ENCODE results near the gene UROS. TPM values are rescaled to one million over a fixed set of nuclear protein-coding genes. Genes with fewer than 3 reads are reported as not detected.

Gene UROS
- total and polyA plus RNA-seq, 8 donors = 8.2 to 60.9 (median 22.5) TPM

GRCh38 chr10:125785791-125786190, 37.3 kb downstream of the UROS start:
- H3K27ac ChIP-seq = no peak overlapping the region
- no peak overlapping the region for H3K4me3 ChIP-seq
- H3K4me1 ChIP-seq = no peaks in the 10 kb centered on the region
- TF ChIP-seq POLR2A (IDR thresholded peaks at IDR 0.05) (no peak), EP300 (IDR thresholded peaks at IDR 0.05) (no peak), POLR2AphosphoS5 (IDR thresholded peaks at IDR 0.05) (no peak), CTCF (IDR thresholded peaks at IDR 0.05) (no peak)
- intact Hi-C loops (cut with DNase I; ENCODE audit: low total_unique reads) = no loop called here
- H3K36me3 ChIP-seq = peaks cover 0 to 43% (median 25%) of the 10 kb centered on the region in 4 donors
- no peaks in the 10 kb centered on the region for H3K9me3 ChIP-seq
- 73 to 84% (median 77%) methylated on average over 9 of the region's 9 CpGs for WGBS, 5 donors
- no peaks in the 10 kb centered on the region for H3K27me3 ChIP-seq
- no peak for DNase-seq

GRCh38 chr10:125783957-125784356, 39.1 kb downstream of the UROS start:
- no peak for TF ChIP-seq EP300 (IDR thresholded peaks at IDR 0.05)
- TF ChIP-seq POLR2A (IDR thresholded peaks at IDR 0.05) = no peak
- TF ChIP-seq CTCF (IDR thresholded peaks at IDR 0.05) = no peak
- no peak overlapping the region for H3K27ac ChIP-seq
- intact Hi-C loops (cut with DNase I; ENCODE audit: low total_unique reads) = no loop called here

GRCh38 chr10:125783408-125783807, 39.6 kb downstream of the UROS start:
- no peaks in the 10 kb centered on the region for H3K9me3 ChIP-seq
- intact Hi-C loops (cut with DNase I; ENCODE audit: low total_unique reads) = no loop called here
- peaks cover 0 to 25% (median 8%) of the 10 kb centered on the region in 4 donors for H3K36me3 ChIP-seq
- TF ChIP-seq POLR2AphosphoS5 (IDR thresholded peaks at IDR 0.05) = no peak
- no peak for TF ChIP-seq EP300 (IDR thresholded peaks at IDR 0.05)
- H3K27me3 ChIP-seq = no peaks in the 10 kb centered on the region
- WGBS, 5 donors = 86 to 96% (median 91%) methylated on average over 7 of the region's 7 CpGs
- H3K4me1 ChIP-seq = no peaks in the 10 kb centered on the region
- H3K27ac ChIP-seq = no peak overlapping the region
- no peak overlapping the region for H3K4me3 ChIP-seq
- DNase-seq = no peak

More at GRCh38 chr10:125783957-125784356, 39.1 kb downstream of the UROS start:
- 75 to 86% (median 80%) methylated on average over 6 of the region's 6 CpGs for WGBS, 5 donors
- Histone ChIP-seq H3K4me1 (no peaks in the 10 kb centered on the region), H3K27me3 (no peaks in the 10 kb centered on the region), H3K36me3 (peaks cover 0 to 31% (median 14%) of the 10 kb centered on the region in 4 donors), H3K9me3 (no peaks in the 10 kb centered on the region), H3K4me3 (no peak overlapping the region)
- DNase-seq = no peak

GRCh38 chr10:125782616-125783015, 40.4 kb downstream of the UROS start:
- no peak overlapping the region for H3K4me3 ChIP-seq
- DNase-seq = no peak
- H3K27me3 ChIP-seq = no peaks in the 10 kb centered on the region
- H3K27ac ChIP-seq = no peak overlapping the region
- intact Hi-C loops (cut with DNase I; ENCODE audit: low total_unique reads) = no loop called here
- no peak for TF ChIP-seq POLR2AphosphoS5 (IDR thresholded peaks at IDR 0.05)
- no peak for TF ChIP-seq POLR2A (IDR thresholded peaks at IDR 0.05)
- TF ChIP-seq EP300 (IDR thresholded peaks at IDR 0.05) = no peak
- TF ChIP-seq CTCF (IDR thresholded peaks at IDR 0.05) = no peak
- WGBS, 5 donors = 78 to 90% (median 88%) methylated on average over 10 to 11 of the region's 11 CpGs
- no peaks in the 10 kb centered on the region for H3K4me1 ChIP-seq
- no peaks in the 10 kb centered on the region for H3K9me3 ChIP-seq
- H3K36me3 ChIP-seq = peaks cover 0 to 18% (median 2%) of the 10 kb centered on the region in 4 donors

- intact Hi-C loops (cut with DNase I; ENCODE audit: low total_unique reads) = no loop called here
- H3K4me3 ChIP-seq = no peak overlapping the region
- TF ChIP-seq CTCF (IDR thresholded peaks at IDR 0.05) (no peak), POLR2AphosphoS5 (IDR thresholded peaks at IDR 0.05) (no peak), EP300 (IDR thresholded peaks at IDR 0.05) (no peak), POLR2A (IDR thresholded peaks at IDR 0.05) (no peak)
- H3K9me3 ChIP-seq = no peaks in the 10 kb centered on the region
- H3K36me3 ChIP-seq = peaks cover 0 to 12% (median under 1%) of the 10 kb centered on the region in 4 donors
- no peak overlapping the region for H3K27ac ChIP-seq
- H3K27me3 ChIP-seq = no peaks in the 10 kb centered on the region
- DNase-seq = no peak
- 77 to 93% (median 92%) methylated on average over 11 of the region's 11 CpGs for WGBS, 5 donors
- H3K4me1 ChIP-seq = no peaks in the 10 kb centered on the region
Measured at GRCh38 chr10:125782054-125782453, 41.0 kb downstream of the UROS start.
